GM19025 (cell line): ENCODE measurements around the gene AFTPH.

Experiments
- ATAC-seq: cut with Tn5 transposase; IDR thresholded peaks from one replicate; pipeline ENCODE4 v1.9.1; 2021; ENCODE audit warnings: mild to moderate bottlenecking, low read depth, moderate library complexity; ENCODE audit not compliant: unreplicated experiment

The AFTPH gene

GRCh38 chr2:64626963-64627760, 103.0 kb downstream of the AFTPH start:
- ATAC-seq: no peak

GRCh38 chr2:64627860-64628841, 104.0 kb downstream of the AFTPH start:
- ATAC-seq: no peak

GRCh38 chr2:64629329-64629781, 105.2 kb downstream of the AFTPH start:
- no peak for ATAC-seq

- no peak for ATAC-seq
Measured at GRCh38 chr2:64629875-64630274, 105.7 kb downstream of the AFTPH start.

GRCh38 chr2:64630752-64631151, 106.6 kb downstream of the AFTPH start:
- ATAC-seq: no peak

- no peak for ATAC-seq
Measured at GRCh38 chr2:64631771-64632170, 107.6 kb downstream of the AFTPH start.

- ATAC-seq: no peak
Measured at GRCh38 chr2:64632835-64633819, 109.0 kb downstream of the AFTPH start.

- ATAC-seq: no peak
Measured at GRCh38 chr2:64634345-64635267, 110.5 kb downstream of the AFTPH start.

- ATAC-seq: peak; percentile 56
Measured at GRCh38 chr2:64635976-64636911, 112.1 kb downstream of the AFTPH start.

GRCh38 chr2:64637000-64637635, 113.0 kb downstream of the AFTPH start:
- peak; percentile 35 for ATAC-seq

GRCh38 chr2:64637931-64638330, 113.8 kb downstream of the AFTPH start:
- ATAC-seq: no peak

- ATAC-seq: no peak
Measured at GRCh38 chr2:64638502-64639120, 114.5 kb downstream of the AFTPH start.

- no peak for ATAC-seq
Measured at GRCh38 chr2:64639691-64640090, 115.6 kb downstream of the AFTPH start.

GRCh38 chr2:64640153-64641044, 116.3 kb downstream of the AFTPH start:
- no peak for ATAC-seq

- no peak for ATAC-seq
Measured at GRCh38 chr2:64641599-64641998, 117.5 kb downstream of the AFTPH start.
